Muscle of leg (tissue), 11 donors: ENCODE data around the gene NCS1. TPM values are rescaled to one million over a fixed set of nuclear protein-coding genes. Genes with fewer than 3 reads are reported as not detected.

Experiments used
- DNase-seq: peaks from one replicate; pipeline ENCODE4 v3.0.0; 2013
- H3K27ac ChIP-seq: one replicate; pipeline ENCODE4 v1.5.1; 2013; ENCODE audit warnings: mild to moderate bottlenecking, low read length, control low read depth
- H3K27me3 ChIP-seq: one replicate; pipeline ENCODE4 v1.6.1; 2013; ENCODE audit warnings: low read length; ENCODE audit not compliant: control insufficient read depth, insufficient read depth
- H3K36me3 ChIP-seq: one replicate; pipeline ENCODE4 v1.6.1; 2013; ENCODE audit warnings: low read length; ENCODE audit not compliant: control insufficient read depth, insufficient read depth
- H3K4me1 ChIP-seq: one replicate; pipeline ENCODE4 v1.6.1; 2013; ENCODE audit warnings: low read length; ENCODE audit not compliant: control insufficient read depth, insufficient read depth
- H3K4me3 ChIP-seq: one replicate; pipeline ENCODE4 v1.5.1; 2013; ENCODE audit warnings: low read length, control low read depth
- H3K9me3 ChIP-seq: replicated peaks from 2 replicates; pipeline ENCODE4 v1.6.1; 2013; ENCODE audit warnings: low read depth, low read length; ENCODE audit not compliant: control insufficient read depth
- WGBS: methylation state at CpG from one replicate; pipeline ENCODE4 v1.1.5; 2013; ENCODE audit warnings: missing lambda C conversion rate; ENCODE audit not compliant: insufficient coverage; 5-methylcytosine and 5-hydroxymethylcytosine counted together
- polyA plus RNA-seq, 8 donors: library from polyadenylated mRNA; unstranded; fragments of 120-200 nt; gene quantifications; one replicate each; pipeline versions ENCODE4 v1.2.1 to v1.2.3, GENCODE V29; 2013; ENCODE audit warnings: inconsistent platforms in 1 of 8, low replicate concordance in 1 of 8; ENCODE audit not compliant: insufficient read length in 8 of 8, insufficient read depth in 1 of 8
- total RNA-seq: library from RNA; stranded (reverse); fragments of 120-200 nt; gene quantifications from one replicate; pipeline ENCODE4 v1.2.4, GENCODE V29; 2013

Gene NCS1
- total and polyA plus RNA-seq, 9 donors, result 30.4 to 68.4 (median 60.2) TPM

DNA sequence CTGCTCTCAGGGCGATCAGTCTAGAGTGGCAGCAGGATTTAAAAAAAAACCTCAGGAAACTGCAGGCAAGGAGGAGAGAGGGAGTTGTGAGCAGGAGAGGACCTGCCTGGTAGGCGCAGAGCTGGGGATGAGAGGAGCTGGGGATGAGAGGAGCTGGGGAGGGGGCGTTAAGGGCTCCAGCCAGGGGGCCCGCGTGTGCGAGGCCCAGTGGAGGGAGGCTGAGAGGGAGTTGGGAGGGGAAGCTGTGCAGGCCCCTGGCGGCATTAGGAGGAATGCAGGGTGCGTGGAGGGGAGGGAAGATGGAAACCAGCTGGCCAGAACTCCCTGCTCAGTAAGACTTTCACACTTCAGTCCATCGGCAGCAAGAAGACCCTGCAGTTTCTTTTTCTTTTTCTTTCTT, 48.1 kb downstream of the NCS1 start:
- H3K36me3 ChIP-seq, result peaks cover 26% of the 10 kb centered on the region
- H3K27ac ChIP-seq, result no peak overlapping the region
- no peaks in the 10 kb centered on the region for H3K9me3 ChIP-seq
- no peak overlapping the region for H3K4me3 ChIP-seq
- DNase-seq, result peak; percentile 77
- 18% methylated on average over 2 of the region's 9 CpGs for WGBS
- peaks cover 27% of the 10 kb centered on the region for H3K4me1 ChIP-seq
- H3K27me3 ChIP-seq, result no peaks in the 10 kb centered on the region

DNA sequence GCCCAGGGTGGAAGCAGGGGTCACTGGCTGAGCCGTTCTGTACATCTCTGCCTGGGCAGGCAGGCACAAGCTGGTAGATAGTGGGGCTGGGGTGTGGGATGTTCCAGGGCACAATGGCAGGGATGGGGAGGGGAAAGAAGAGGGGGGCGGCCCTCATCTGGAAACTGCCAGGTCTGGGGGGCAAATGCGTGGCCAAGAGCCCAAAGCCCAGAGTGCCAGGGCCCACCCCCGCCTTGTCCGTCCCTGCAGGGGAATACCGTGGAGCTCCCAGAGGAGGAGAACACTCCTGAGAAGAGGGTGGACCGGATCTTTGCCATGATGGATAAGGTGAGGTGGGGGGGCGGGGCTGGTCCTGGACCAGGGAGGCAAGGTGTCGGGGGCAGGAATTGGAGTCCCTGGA, 50.6 kb downstream of the NCS1 start:
- WGBS, result 87% methylated on average over 8 of the region's 9 CpGs

DNA sequence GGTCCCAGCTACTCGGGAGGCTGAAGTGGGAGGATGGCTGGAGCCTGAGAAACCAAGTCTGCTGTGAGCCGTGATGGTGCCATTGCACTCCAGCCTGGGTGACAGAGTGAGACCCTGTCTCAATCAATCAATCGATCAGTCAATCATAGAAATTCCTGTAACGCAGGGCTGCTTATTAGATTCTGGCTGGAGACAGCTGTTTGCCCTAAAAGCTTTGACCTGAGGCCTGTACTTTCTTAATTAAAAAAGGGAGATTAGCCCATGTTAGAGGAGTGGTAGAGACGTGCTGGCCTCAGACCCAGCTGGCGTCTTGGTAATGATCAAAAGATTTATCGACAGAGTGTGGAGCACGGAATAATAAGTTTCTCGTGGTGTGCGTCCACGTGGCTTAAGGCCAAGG, 52.9 kb downstream of the NCS1 start:
- no peak for DNase-seq
- Histone ChIP-seq H3K4me1 (peaks cover 7% of the 10 kb centered on the region), H3K27ac (no peak overlapping the region), H3K36me3 (peaks cover 44% of the 10 kb centered on the region), H3K9me3 (peaks cover 12% of the 10 kb centered on the region), H3K4me3 (no peak overlapping the region), H3K27me3 (no peaks in the 10 kb centered on the region)
- WGBS, result 71% methylated on average over 11 of the region's 11 CpGs

More for the DNA sequence above, 50.6 kb downstream of the NCS1 start:
- peaks cover 9% of the 10 kb centered on the region for H3K9me3 ChIP-seq
- peaks cover 20% of the 10 kb centered on the region for H3K4me1 ChIP-seq
- H3K27me3 ChIP-seq, result no peaks in the 10 kb centered on the region
- H3K4me3 ChIP-seq, result no peak overlapping the region
- no peak overlapping the region for H3K27ac ChIP-seq
- H3K36me3 ChIP-seq, result peaks cover 49% of the 10 kb centered on the region
- no peak for DNase-seq

DNA sequence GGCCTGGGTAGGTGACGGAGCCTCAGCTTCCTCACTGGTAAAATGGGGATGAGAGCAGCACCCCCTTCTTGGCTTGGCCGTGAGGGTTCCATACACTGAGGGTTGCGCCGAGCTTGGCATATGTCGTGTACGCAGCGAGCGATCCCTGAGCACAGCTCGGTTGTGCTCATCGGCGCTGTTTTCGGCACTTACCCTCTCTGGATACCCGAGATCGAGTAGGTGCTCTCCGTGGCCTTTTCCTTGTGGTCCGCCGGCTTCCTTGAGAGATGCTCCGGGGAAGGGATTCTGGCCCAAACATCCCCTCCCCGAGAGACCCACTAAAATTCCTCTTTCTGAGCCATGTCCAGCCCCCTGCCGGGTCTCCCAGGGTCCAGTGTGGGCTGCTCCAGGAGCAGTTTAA, 53.4 kb downstream of the NCS1 start:
- Histone ChIP-seq H3K4me3 (no peak overlapping the region), H3K27ac (no peak overlapping the region), H3K27me3 (no peaks in the 10 kb centered on the region), H3K36me3 (peaks cover 44% of the 10 kb centered on the region), H3K4me1 (peaks cover 3% of the 10 kb centered on the region), H3K9me3 (peaks cover 12% of the 10 kb centered on the region)
- 88% methylated on average over 20 of the region's 20 CpGs for WGBS
- no peak for DNase-seq

DNA sequence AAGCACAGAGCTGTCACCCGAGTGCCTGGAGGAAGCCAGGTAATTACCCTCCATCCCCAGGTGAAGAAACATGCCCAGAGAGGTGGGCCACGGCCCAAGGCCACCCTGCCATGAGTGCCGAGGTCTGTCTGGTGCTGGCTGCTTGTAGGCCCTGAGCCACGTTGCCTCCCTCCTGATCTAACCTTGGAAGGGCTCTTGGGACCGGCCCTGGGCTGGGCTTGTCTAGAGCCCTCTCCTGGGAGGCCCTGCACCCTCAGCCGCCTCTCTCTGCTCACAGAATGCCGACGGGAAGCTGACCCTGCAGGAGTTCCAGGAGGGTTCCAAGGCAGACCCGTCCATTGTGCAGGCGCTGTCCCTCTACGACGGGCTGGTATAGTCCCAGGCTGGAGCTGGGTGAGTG, 53.9 kb downstream of the NCS1 start:
- no peak for DNase-seq
- Histone ChIP-seq H3K4me3 (no peak overlapping the region), H3K36me3 (peaks cover 44% of the 10 kb centered on the region), H3K4me1 (no peaks in the 10 kb centered on the region), H3K9me3 (peaks cover 12% of the 10 kb centered on the region), H3K27ac (no peak overlapping the region), H3K27me3 (no peaks in the 10 kb centered on the region)
- WGBS, result 97% methylated on average over 12 of the region's 12 CpGs

DNA sequence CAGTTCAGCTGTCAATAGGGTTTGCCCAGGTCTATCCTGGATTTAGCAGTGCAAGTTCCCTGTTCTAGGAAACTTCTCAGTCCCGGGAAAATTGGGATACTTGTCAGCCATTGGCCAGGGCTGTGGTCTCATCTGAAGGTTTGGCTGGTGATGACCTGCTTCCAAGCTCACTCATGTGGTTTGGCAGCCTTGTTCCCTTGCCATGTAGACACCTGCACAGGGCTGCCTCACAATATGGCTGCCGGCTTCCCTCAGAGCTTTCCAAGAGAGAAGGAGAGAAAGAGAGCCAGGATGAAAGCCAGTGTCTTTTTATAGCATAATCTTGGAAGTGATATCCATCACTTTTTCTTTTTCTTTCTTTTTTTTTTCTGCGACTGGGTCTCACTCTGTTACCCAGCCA, 55.6 kb downstream of the NCS1 start:
- Histone ChIP-seq H3K4me3 (no peak overlapping the region), H3K9me3 (peaks cover 12% of the 10 kb centered on the region), H3K27ac (no peak overlapping the region), H3K36me3 (peaks cover 46% of the 10 kb centered on the region), H3K27me3 (no peaks in the 10 kb centered on the region), H3K4me1 (no peaks in the 10 kb centered on the region)
- no peak for DNase-seq
- 88% methylated on average over 2 of the region's 3 CpGs for WGBS

DNA sequence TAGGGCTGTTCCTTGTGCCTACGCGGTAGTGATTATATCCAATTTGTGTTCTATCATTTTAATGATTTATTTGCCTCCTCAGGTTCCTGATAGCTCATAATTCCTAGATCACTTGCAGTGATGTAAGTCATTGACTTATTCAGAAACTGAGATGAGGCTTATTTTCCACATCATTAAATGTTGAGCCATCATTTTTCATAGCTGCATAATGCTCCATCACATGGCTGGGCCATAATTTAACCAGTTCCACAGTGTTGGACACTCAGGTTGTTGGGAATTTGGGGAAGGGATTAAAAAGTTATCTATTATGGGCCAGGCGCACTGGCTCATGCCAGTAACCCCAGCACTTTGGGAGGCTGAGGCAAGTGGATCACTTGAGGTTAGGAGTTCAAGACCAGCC, 57.6 kb downstream of the NCS1 start:
- no peak overlapping the region for H3K27ac ChIP-seq
- H3K4me1 ChIP-seq, result no peaks in the 10 kb centered on the region
- no peak overlapping the region for H3K4me3 ChIP-seq
- no peak for DNase-seq
- H3K36me3 ChIP-seq, result peaks cover 56% of the 10 kb centered on the region
- H3K9me3 ChIP-seq, result peaks cover 12% of the 10 kb centered on the region
- WGBS, result 100% methylated on average over 1 of the region's 3 CpGs
- no peaks in the 10 kb centered on the region for H3K27me3 ChIP-seq

DNA sequence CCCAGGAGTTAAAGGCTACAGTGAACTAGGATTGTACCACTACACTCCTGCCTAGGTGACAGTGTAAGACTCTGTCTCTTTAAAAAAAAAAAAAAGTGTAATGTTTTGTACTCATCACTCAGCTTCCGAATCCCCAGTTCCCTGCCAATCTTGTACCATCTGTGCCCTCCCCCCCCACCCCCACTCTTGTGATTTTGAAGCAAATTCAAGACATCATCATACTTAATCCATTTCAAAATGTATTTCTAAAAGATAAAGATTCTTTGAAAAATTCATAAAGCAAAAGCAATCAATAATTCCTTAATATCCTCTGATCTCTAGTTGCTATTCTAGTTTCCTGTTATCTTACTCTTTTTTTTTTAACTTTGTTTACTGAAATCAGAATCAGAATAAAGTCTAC, 58.4 kb downstream of the NCS1 start:
- Histone ChIP-seq H3K4me3 (no peak overlapping the region), H3K27me3 (no peaks in the 10 kb centered on the region), H3K9me3 (peaks cover 12% of the 10 kb centered on the region), H3K36me3 (peaks cover 48% of the 10 kb centered on the region), H3K4me1 (peaks cover 1% of the 10 kb centered on the region), H3K27ac (no peak overlapping the region)
- no CpG with 5 or more reads among the region's 1 CpG for WGBS
- DNase-seq, result no peak

DNA sequence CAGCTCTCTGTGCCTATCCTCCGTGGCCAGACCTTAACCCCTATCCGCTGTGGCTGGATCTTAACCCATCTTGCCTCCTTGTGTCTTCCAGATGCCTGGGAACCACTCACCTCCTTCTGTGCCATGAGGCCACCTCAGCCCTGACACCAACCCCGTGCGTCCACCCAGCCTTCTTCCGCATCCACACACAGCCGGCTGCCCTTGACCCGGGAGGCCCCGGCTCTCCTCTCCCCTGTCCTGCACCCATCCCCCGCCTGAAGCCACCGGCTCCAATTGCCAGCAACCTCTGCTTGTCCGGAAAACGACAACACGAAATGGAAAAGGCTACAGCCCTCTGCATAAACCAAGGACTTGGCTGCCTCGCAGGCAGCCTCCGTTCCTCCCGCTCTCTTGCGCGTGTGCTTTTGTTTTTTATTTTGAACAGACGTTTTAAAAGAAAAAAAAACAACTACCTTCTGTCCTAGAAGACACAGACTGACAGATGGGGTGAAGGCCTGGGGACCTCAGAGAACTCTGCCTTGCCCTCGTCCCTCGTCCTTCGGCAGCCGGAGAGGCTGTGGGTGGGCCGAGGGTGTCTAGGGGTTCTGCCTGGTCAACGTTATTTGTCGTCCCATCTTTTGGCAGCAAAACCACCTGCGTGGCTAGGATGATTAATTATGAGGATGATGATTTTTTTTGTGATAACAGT, 60.8 kb downstream of the NCS1 start:
- WGBS, result 66% methylated on average over 17 of the region's 27 CpGs
- no peaks in the 10 kb centered on the region for H3K27me3 ChIP-seq
- no peak overlapping the region for H3K4me3 ChIP-seq
- peaks cover 11% of the 10 kb centered on the region for H3K4me1 ChIP-seq
- H3K27ac ChIP-seq, result no peak overlapping the region
- DNase-seq, result no peak
- H3K9me3 ChIP-seq, result peaks cover under 1% of the 10 kb centered on the region
- peaks cover 26% of the 10 kb centered on the region for H3K36me3 ChIP-seq

DNA sequence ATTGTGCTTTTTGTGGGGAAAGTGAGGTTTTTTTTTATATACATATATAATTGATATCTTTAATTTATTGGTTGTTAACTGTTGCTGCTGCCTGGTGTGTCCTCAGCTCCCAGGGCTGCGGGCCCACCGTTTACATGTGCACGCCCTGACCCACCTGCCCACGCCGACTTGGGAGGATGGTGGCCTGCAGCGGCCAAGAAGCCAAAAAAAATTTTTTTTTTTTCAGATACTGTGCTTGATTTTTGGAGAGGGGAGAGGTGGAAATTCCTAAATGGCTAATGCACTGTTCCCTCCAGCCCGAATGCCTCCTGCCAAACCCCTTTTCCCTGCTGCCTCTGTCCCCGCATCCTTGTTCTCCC, 61.4 kb downstream of the NCS1 start:
- Histone ChIP-seq H3K4me1 (peaks cover 11% of the 10 kb centered on the region), H3K27me3 (no peaks in the 10 kb centered on the region), H3K4me3 (no peak overlapping the region), H3K36me3 (peaks cover 25% of the 10 kb centered on the region), H3K27ac (no peak overlapping the region), H3K9me3 (no peaks in the 10 kb centered on the region)
- 40% methylated on average over 1 of the region's 8 CpGs for WGBS
- no peak for DNase-seq
